CD4-positive, CD25-positive, alpha-beta regulatory T cell (primary cell): ENCODE results near the gene SLC44A2. TPM values are rescaled to one million over a fixed set of nuclear protein-coding genes. Genes with fewer than 3 reads are reported as not detected.

Source experiments
- ATAC-seq, 2 donors: fragments of 150-1000 bp; cut with Tn5 transposase; one replicate each; pipeline ENCODE4 v1.10.0; 2021; ENCODE audit warnings: low read depth in 2 of 2, moderate number of reproducible peaks in 2 of 2, moderate library complexity in 1 of 2
- DNase-seq, 3 donors: peaks; one replicate each; pipeline versions ENCODE4 v3.0.0 to v3.0.0-alpha.2; 2012 to 2022; ENCODE audit warnings: mixed read lengths in 1 of 3
- H3K27ac ChIP-seq: one replicate; pipeline ENCODE4 v1.7.0; 2013; ENCODE audit warnings: mild to moderate bottlenecking, low read length; ENCODE audit not compliant: insufficient read depth, poor library complexity, severe bottlenecking
- H3K27me3 ChIP-seq: one replicate; pipeline ENCODE4 v1.7.0; 2013; ENCODE audit warnings: low read length; ENCODE audit not compliant: control insufficient read depth, insufficient read depth
- H3K36me3 ChIP-seq: one replicate; pipeline ENCODE4 v1.7.0; 2013; ENCODE audit warnings: mild to moderate bottlenecking, low read length, moderate library complexity; ENCODE audit not compliant: control insufficient read depth, insufficient read depth
- H3K4me1 ChIP-seq: 2 replicates; pipeline ENCODE4 v1.7.0; 2013; ENCODE audit warnings: mild to moderate bottlenecking, low read length; ENCODE audit not compliant: insufficient read depth, control insufficient read depth, poor library complexity, severe bottlenecking
- H3K4me3 ChIP-seq: one replicate; pipeline ENCODE4 v1.7.0; 2013; ENCODE audit warnings: low read depth, mild to moderate bottlenecking, low read length, moderate library complexity
- H3K9me3 ChIP-seq, 2 experiments: 1 replicate in 1 of 2; 2 replicates in 1 of 2; pipeline ENCODE4 v1.7.0; 2013; ENCODE audit warnings: low read length in 2 of 2, mild to moderate bottlenecking in 1 of 2, moderate library complexity in 1 of 2; ENCODE audit not compliant: control insufficient read depth in 2 of 2
- H3K27ac Mint-ChIP-seq, 3 donors: one replicate each; pipeline ENCODE4 v1.8.0; 2020 to 2022; ENCODE audit warnings: mild to moderate bottlenecking in 3 of 3, mixed read lengths in 3 of 3, moderate library complexity in 2 of 3
- H3K27me3 Mint-ChIP-seq: one replicate; pipeline ENCODE4 v1.8.0; 2022; ENCODE audit warnings: mild to moderate bottlenecking, mixed read lengths
- H3K36me3 Mint-ChIP-seq: one replicate; pipeline ENCODE4 v1.8.0; 2020; ENCODE audit warnings: mixed read lengths
- H3K4me1 Mint-ChIP-seq, 4 donors: one replicate each; pipeline ENCODE4 v1.8.0; 2020 to 2022; ENCODE audit warnings: mixed read lengths in 4 of 4, mild to moderate bottlenecking in 1 of 4
- H3K4me3 Mint-ChIP-seq, 4 donors: one replicate each; pipeline ENCODE4 v1.8.0; 2020 to 2022; ENCODE audit warnings: mild to moderate bottlenecking in 4 of 4, mixed read lengths in 4 of 4, moderate library complexity in 3 of 4
- H3K9me3 Mint-ChIP-seq, 7 donors: one replicate each; pipeline ENCODE4 v1.8.0; 2020 to 2022; ENCODE audit warnings: mixed read lengths in 7 of 7, mild to moderate bottlenecking in 3 of 7, moderate library complexity in 2 of 7
- polyA plus RNA-seq, 4 donors: library from polyadenylated mRNA; unstranded; fragments of 300-500 nt; fragmentation: Illumina TruSeq; gene quantifications; one replicate each; pipeline ENCODE4 v1.2.3, GENCODE V29; 2021
- total RNA-seq: library from RNA; stranded (reverse); gene quantifications from one replicate; pipeline ENCODE4 v1.2.3, GENCODE V29; 2022

The SLC44A2 gene
- total and polyA plus RNA-seq, 5 donors from 2014 or later, result 225 to 280 (median 254) TPM

- peaks cover 85% of the 10 kb centered on the region for H3K36me3 ChIP-seq
- Mint-ChIP-seq H3K27me3 (no peaks in the 10 kb centered on the region), H3K9me3 (no peaks in the 10 kb centered on the region), H3K4me1 (no peaks in the 10 kb centered on the region), H3K4me3 (no peak overlapping the region), H3K27ac (no peak overlapping the region), H3K36me3 (peaks cover 26% of the 10 kb centered on the region)
- DNase-seq, result no peak
- H3K4me3 ChIP-seq, result no peak overlapping the region
- H3K4me1 ChIP-seq, result no peaks in the 10 kb centered on the region
- H3K27ac ChIP-seq, result no peak overlapping the region
- H3K9me3 ChIP-seq, result no peaks in the 10 kb centered on the region
- ATAC-seq, result no peak
- no peaks in the 10 kb centered on the region for H3K27me3 ChIP-seq
These were observed 61.5 kb downstream of the SLC44A2 start for GRCh38 chr19:10686661-10687517.

- Mint-ChIP-seq H3K27me3 (peaks cover 4% of the 10 kb centered on the region), H3K36me3 (peaks cover 26% of the 10 kb centered on the region), H3K9me3 (no peaks in the 10 kb centered on the region), H3K4me1 (peaks cover 0 to 4% (median 3%) of the 10 kb centered on the region in 4 donors), H3K4me3 (no peak overlapping the region), H3K27ac (no peak overlapping the region)
- H3K4me3 ChIP-seq, result no peak overlapping the region
- H3K27ac ChIP-seq, result no peak overlapping the region
- H3K36me3 ChIP-seq, result peaks cover 77% of the 10 kb centered on the region
- ATAC-seq (no peak), DNase-seq (no peak)
- H3K27me3 ChIP-seq, result no peaks in the 10 kb centered on the region
- no peaks in the 10 kb centered on the region for H3K4me1 ChIP-seq
- H3K9me3 ChIP-seq, result no peaks in the 10 kb centered on the region
These were observed 62.4 kb downstream of the SLC44A2 start for GRCh38 chr19:10687518-10688288.

- no peaks in the 10 kb centered on the region for H3K4me1 ChIP-seq
- H3K36me3 ChIP-seq, result peaks cover 66% of the 10 kb centered on the region
- no peak for DNase-seq
- peaks cover 0 to 5% (median 4%) of the 10 kb centered on the region in 4 donors for H3K4me1 Mint-ChIP-seq
- H3K4me3 Mint-ChIP-seq, result no peak overlapping the region
- H3K36me3 Mint-ChIP-seq, result peaks cover 26% of the 10 kb centered on the region
- H3K27me3 Mint-ChIP-seq, result peaks cover 5% of the 10 kb centered on the region
- ATAC-seq, result no peak
- no peak overlapping the region for H3K4me3 ChIP-seq
- no peak overlapping the region for H3K27ac Mint-ChIP-seq
- H3K9me3 ChIP-seq, result no peaks in the 10 kb centered on the region
- H3K9me3 Mint-ChIP-seq, result no peaks in the 10 kb centered on the region
- H3K27me3 ChIP-seq, result no peaks in the 10 kb centered on the region
- no peak overlapping the region for H3K27ac ChIP-seq
These were observed 63.4 kb downstream of the SLC44A2 start for GRCh38 chr19:10688545-10689280.

GRCh38 chr19:10690341-10690781 is 65.0 kb downstream of the SLC44A2 start:
- DNase-seq (no peak), ATAC-seq (no peak)
- H3K36me3 Mint-ChIP-seq, result peaks cover 16% of the 10 kb centered on the region
- Histone ChIP-seq H3K27me3 (no peaks in the 10 kb centered on the region), H3K36me3 (peaks cover 50% of the 10 kb centered on the region), H3K27ac (no peak overlapping the region), H3K9me3 (no peaks in the 10 kb centered on the region), H3K4me3 (no peak overlapping the region), H3K4me1 (peaks cover 3% of the 10 kb centered on the region)
- H3K27me3 Mint-ChIP-seq, result peaks cover 6% of the 10 kb centered on the region
- peaks cover under 1 to 9% (median 6%) of the 10 kb centered on the region in 4 donors for H3K4me1 Mint-ChIP-seq
- peaks cover 0 to 2% (median 0%) of the 10 kb centered on the region in 7 donors for H3K9me3 Mint-ChIP-seq
- H3K4me3 Mint-ChIP-seq, result no peak overlapping the region
- H3K27ac Mint-ChIP-seq, result no peak overlapping the region

GRCh38 chr19:10691178-10691881 is 66.0 kb downstream of the SLC44A2 start:
- peaks cover 10% of the 10 kb centered on the region for H3K4me1 ChIP-seq
- H3K27me3 ChIP-seq, result no peaks in the 10 kb centered on the region
- no peak for DNase-seq
- H3K4me3 ChIP-seq, result no peak overlapping the region
- no peak overlapping the region for H3K27ac ChIP-seq
- no peaks in the 10 kb centered on the region for H3K9me3 ChIP-seq
- H3K36me3 ChIP-seq, result peaks cover 46% of the 10 kb centered on the region
- H3K27me3 Mint-ChIP-seq, result peaks cover 15% of the 10 kb centered on the region
- H3K4me1 Mint-ChIP-seq, result peaks cover 4 to 17% (median 15%) of the 10 kb centered on the region in 4 donors
- H3K36me3 Mint-ChIP-seq, result peaks cover 16% of the 10 kb centered on the region
- H3K4me3 Mint-ChIP-seq, result peak overlapping the region in 1 of 4 donors; percentile 63
- no peak overlapping the region for H3K27ac Mint-ChIP-seq
- no peak for ATAC-seq
- peaks cover 0 to 2% (median 0%) of the 10 kb centered on the region in 7 donors for H3K9me3 Mint-ChIP-seq

DNA sequence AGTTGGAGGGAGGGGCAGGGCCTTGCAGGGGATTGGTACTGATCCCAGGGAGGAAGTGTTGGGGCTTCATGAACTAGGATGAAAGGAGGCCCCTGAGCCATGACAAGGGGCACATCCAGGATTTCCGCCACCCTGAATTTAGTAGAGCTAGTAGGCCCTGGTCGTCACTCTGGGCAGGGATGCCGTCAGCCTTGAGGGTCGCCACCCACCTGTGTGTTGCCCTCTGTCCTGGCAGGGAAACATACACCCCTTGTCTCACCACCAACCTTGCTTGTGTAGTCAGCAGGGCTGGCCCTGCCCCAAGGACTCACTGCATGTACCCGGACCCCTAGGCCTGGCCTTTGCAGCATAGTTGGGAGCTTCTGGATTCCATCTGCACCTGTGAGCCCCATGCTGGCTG is 66.5 kb downstream of the SLC44A2 start:
- Histone ChIP-seq H3K27ac (no peak overlapping the region), H3K4me1 (peaks cover 10% of the 10 kb centered on the region), H3K9me3 (no peaks in the 10 kb centered on the region), H3K4me3 (no peak overlapping the region), H3K27me3 (no peaks in the 10 kb centered on the region), H3K36me3 (peaks cover 41% of the 10 kb centered on the region)
- Mint-ChIP-seq H3K36me3 (peaks cover 16% of the 10 kb centered on the region), H3K27ac (no peak overlapping the region), H3K4me3 (no peak overlapping the region), H3K9me3 (peaks cover 0 to 2% (median 0%) of the 10 kb centered on the region in 7 donors), H3K4me1 (peaks cover 4 to 21% (median 17%) of the 10 kb centered on the region in 4 donors), H3K27me3 (peaks cover 18% of the 10 kb centered on the region)
- ATAC-seq (no peak), DNase-seq (no peak)
